ENCODE data around the gene PPP6R1. TPM values are rescaled to one million over a fixed set of nuclear protein-coding genes. Genes with fewer than 3 reads are reported as not detected.

PPP6R1 gene
- total RNA-seq, 1 experiment from 2014 or later: 79.7 TPM

DNA sequence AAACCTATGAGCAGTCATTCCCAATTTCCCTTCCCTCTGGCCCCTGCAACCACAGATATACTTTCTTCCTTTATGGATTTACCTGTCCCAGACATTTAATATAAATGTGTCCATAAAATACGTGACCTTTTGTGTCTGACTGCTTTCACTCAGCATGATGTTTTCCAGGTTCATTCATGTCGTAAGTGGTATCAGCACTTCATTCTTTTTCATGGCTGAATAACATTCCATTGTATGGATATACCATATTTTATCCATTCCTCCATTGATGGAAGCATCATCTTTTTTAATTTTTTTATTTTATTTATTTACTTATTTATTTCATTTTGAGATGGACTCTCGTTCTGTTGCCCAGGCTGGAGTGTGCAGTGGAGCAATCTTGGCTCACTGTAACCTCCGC, 8.0 kb upstream of the PPP6R1 start:
- Histone ChIP-seq H3K4ac (ENCODE audit: low read depth, low read length) (no peak overlapping the region), H2BK5ac (ENCODE audit: insufficient read length, low read length) (no peak overlapping the region), H3K27ac (ENCODE audit: insufficient read length, low read depth, low read length) (no peak overlapping the region), H3K4me2 (ENCODE audit: insufficient read depth, insufficient read length, low read length) (no peak overlapping the region), H3K9ac (ENCODE audit: extremely low read depth, insufficient read length, low read length) (no peak overlapping the region), H4K8ac (replicated peaks; ENCODE audit: insufficient read length, low read depth, low read length) (no peak overlapping the region), H2AK5ac (ENCODE audit: insufficient read length, low read length) (no peak overlapping the region), H4K91ac (ENCODE audit: insufficient read length, low read depth, low read length) (no peak overlapping the region), H3K23me2 (ENCODE audit: insufficient read length, low read depth, low read length, poor library complexity, severe bottlenecking) (no peaks in the 10 kb centered on the region), H3K23ac (ENCODE audit: insufficient read length, low read depth, low read length) (no peak overlapping the region), H3K4me1 (ENCODE audit: insufficient read depth, low read length) (no peaks in the 10 kb centered on the region), H4K5ac (ENCODE audit: insufficient read length, low read depth, low read length) (no peak overlapping the region), H2BK15ac (ENCODE audit: low read depth, low read length) (no peak overlapping the region), H2BK12ac (ENCODE audit: insufficient read length, low read depth, low read length) (no peak overlapping the region), H3K79me1 (ENCODE audit: insufficient read depth, low read depth, low read length, poor library complexity, severe bottlenecking) (no peaks in the 10 kb centered on the region), H3T11ph (ENCODE audit: low read length) (no peak overlapping the region), H3K18ac (ENCODE audit: insufficient read length, low read depth, low read length) (no peak overlapping the region), H2BK120ac (ENCODE audit: low read depth, low read length, poor library complexity, severe bottlenecking) (no peak overlapping the region), H3K79me2 (ENCODE audit: insufficient read depth, low read length) (no peaks in the 10 kb centered on the region), H3K9me3 (ENCODE audit: control insufficient read depth, low read depth, low read length) (peaks cover 8% of the 10 kb centered on the region), H3K56ac (ENCODE audit: insufficient read length, low read depth, low read length) (no peak overlapping the region), H2BK20ac (ENCODE audit: low read depth, low read length, poor library complexity, severe bottlenecking) (no peak overlapping the region), H2AFZ (ENCODE audit: low read length) (no peak overlapping the region), H3K14ac (ENCODE audit: insufficient read depth, low read length) (no peak overlapping the region), H3K27me3 (ENCODE audit: insufficient read depth, low read length) (no peaks in the 10 kb centered on the region), H4K20me1 (ENCODE audit: control insufficient read depth, insufficient read depth, insufficient read length) (no peaks in the 10 kb centered on the region)
- DNase-seq: no peak
- no CpG with 5 or more reads among the region's 4 CpGs for WGBS (ENCODE audit: extremely low coverage, insufficient read length, low lambda C conversion rate)
- Mint-ChIP-seq H3K4me1 (peaks cover 0 to 7% of the 10 kb centered on the region in 2 experiments; a peak in 1 of 4 replicates), H3K27me3 (ENCODE audit: low read depth) (no peaks in the 10 kb centered on the region; the same call in 1 of the 2 replicates), H3K27ac (no peak overlapping the region), H3K4me3 (no peak overlapping the region), H3K9me3 (peaks cover 8 to 10% of the 10 kb centered on the region in 2 experiments), H3K36me3 (ENCODE audit: insufficient read depth in 1 of 3, low read depth in 3 of 3) (peaks cover 12 to 14% (median 12%) of the 10 kb centered on the region in 3 experiments)
- TF ChIP-seq, protein P1, sequence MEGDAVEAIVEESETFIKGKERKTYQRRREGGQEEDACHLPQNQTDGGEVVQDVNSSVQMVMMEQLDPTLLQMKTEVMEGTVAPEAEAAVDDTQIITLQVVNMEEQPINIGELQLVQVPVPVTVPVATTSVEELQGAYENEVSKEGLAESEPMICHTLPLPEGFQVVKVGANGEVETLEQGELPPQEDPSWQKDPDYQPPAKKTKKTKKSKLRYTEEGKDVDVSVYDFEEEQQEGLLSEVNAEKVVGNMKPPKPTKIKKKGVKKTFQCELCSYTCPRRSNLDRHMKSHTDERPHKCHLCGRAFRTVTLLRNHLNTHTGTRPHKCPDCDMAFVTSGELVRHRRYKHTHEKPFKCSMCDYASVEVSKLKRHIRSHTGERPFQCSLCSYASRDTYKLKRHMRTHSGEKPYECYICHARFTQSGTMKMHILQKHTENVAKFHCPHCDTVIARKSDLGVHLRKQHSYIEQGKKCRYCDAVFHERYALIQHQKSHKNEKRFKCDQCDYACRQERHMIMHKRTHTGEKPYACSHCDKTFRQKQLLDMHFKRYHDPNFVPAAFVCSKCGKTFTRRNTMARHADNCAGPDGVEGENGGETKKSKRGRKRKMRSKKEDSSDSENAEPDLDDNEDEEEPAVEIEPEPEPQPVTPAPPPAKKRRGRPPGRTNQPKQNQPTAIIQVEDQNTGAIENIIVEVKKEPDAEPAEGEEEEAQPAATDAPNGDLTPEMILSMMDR (conservative IDR thresholded peaks at IDR 0.05): no peak

Measured in H9 (cell line).